Gastrocnemius medialis (tissue), 4 donors: ENCODE results near the gene CERCAM. TPM values are rescaled to one million over a fixed set of nuclear protein-coding genes. Genes with fewer than 3 reads are reported as not detected.
A peak's percentile ranks its signal among the peaks of the same experiment; 100 is the strongest.
"Not testable (repeated sequence)": the region's sequence is repeated elsewhere in the genome, so short reads cannot be mapped to it uniquely, and the experiment has no call there.

Experiments
- ATAC-seq, 2 donors: fragments of 150-250 bp; one replicate each; pipeline ENCODE4 v1.9.1; 2016
- DNase-seq, 2 donors: peaks; one replicate each; pipeline ENCODE4 v3.0.0-alpha.2; 2019
- H3K27ac ChIP-seq, 4 donors: fragments of 200-600 bp; sonication (generic); 1 replicate in 1 of 4; 2 replicates in 3 of 4; pipeline ENCODE4 v1.5.1; 2016 to 2018; ENCODE audit warnings: mild to moderate bottlenecking in 2 of 4, moderate library complexity in 1 of 4
- H3K27me3 ChIP-seq, 3 donors: fragments of 200-600 bp; sonication (generic) in 2 of 3; 1 replicate in 1 of 3; 2 replicates in 2 of 3; pipeline versions ENCODE4 v1.5.1 to v1.6.0; 2016 to 2019; ENCODE audit warnings: mild to moderate bottlenecking in 1 of 3, moderate library complexity in 1 of 3
- H3K36me3 ChIP-seq, 2 donors: fragments of 200-600 bp; sonication (generic) in 1 of 2; one replicate each; pipeline ENCODE4 v1.5.1; 2017 to 2018
- H3K4me1 ChIP-seq, 2 donors: fragments of 200-600 bp; sonication (generic) in 1 of 2; one replicate each; pipeline ENCODE4 v1.5.1; 2016 to 2017; ENCODE audit warnings: mild to moderate bottlenecking in 2 of 2
- H3K4me3 ChIP-seq, 4 donors: fragments of 200-600 bp; sonication (generic) in 3 of 4; 1 replicate in 1 of 4; 2 replicates in 3 of 4; pipeline ENCODE4 v1.5.1; 2016 to 2019; ENCODE audit warnings: mild to moderate bottlenecking in 2 of 4
- H3K9me3 ChIP-seq, 3 donors: fragments of 200-600 bp; sonication (generic) in 2 of 3; 1 replicate in 1 of 3; 2 replicates in 2 of 3; pipeline ENCODE4 v1.5.1; 2016 to 2019
- CTCF ChIP-seq, 5 experiments: fragments of 450-650 bp in 3 of 5; fragments of 200-600 bp in 2 of 5; sonication (generic) in 2 of 5; IDR thresholded peaks in 4 of 5; conservative IDR thresholded peaks in 1 of 5; 1 replicate in 4 of 5; 2 replicates in 1 of 5; pipeline ENCODE4 v1.5.1; 2016 to 2019; ENCODE audit warnings: antibody characterized with exemption in 5 of 5, mild to moderate bottlenecking in 3 of 5, moderate library complexity in 3 of 5
- POLR2A ChIP-seq, 2 donors: fragments of 450-650 bp; IDR thresholded peaks; one replicate each; pipeline ENCODE4 v1.6.1; 2017; ENCODE audit warnings: antibody characterized with exemption in 2 of 2, mild to moderate bottlenecking in 2 of 2, moderate library complexity in 2 of 2
- in situ Hi-C, 4 donors: fragments of 200-750 bp; cut with MboI; loops; one replicate each; pipeline versions ENCODE4 v1.15.0 to v1.8.0; 2017; ENCODE audit warnings: low sequenced_read_pairs in 4 of 4
- intact Hi-C: fragments of 100-400 bp; cut with DNase I; formaldehyde crosslinking; loops from one replicate; pipeline ENCODE4 v1.15.1; 2023; ENCODE audit warnings: low total_unique reads
- total RNA-seq, 4 donors: library from RNA; depleted of rRNA; stranded (reverse); fragments of >200 nt; gene quantifications; one replicate each; pipeline versions ENCODE4 v1.1.0 to v1.2.3, GENCODE V29; 2016

Gene CERCAM
- total RNA-seq, 4 donors from 2014 or later: 1.1 to 6.1 (median 2.3) TPM

DNA sequence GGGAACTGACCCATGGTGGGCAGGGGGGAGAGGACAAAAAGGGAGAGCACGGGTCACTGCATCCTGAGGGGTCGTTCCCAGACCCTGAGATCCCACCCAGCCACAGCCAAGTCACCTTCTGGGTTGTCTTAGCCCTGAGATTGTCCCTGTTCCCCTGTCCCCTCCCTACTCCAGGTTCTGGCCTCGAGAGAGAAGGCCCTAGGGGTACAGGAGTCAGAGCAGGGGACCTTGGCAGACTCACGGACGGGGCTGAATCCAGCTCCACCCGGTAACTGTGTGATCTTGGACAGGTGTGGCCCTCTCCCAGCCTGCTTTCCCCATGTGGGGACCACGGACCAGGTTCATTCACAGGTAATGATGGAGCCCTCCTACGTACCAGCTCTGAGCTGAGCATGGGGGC, 11.2 kb upstream of the CERCAM start:
- ATAC-seq (no peak), DNase-seq (no peak)
- no peaks in the 10 kb centered on the region for H3K4me1 ChIP-seq
- no peaks in the 10 kb centered on the region for H3K36me3 ChIP-seq
- H3K9me3 ChIP-seq: no peaks in the 10 kb centered on the region
- no peak overlapping the region for H3K27ac ChIP-seq
- in situ Hi-C loops: no loop called here
- H3K4me3 ChIP-seq: no peak overlapping the region
- intact Hi-C loops: no loop called here
- TF ChIP-seq CTCF (IDR thresholded peaks at IDR 0.05 in 4 of 5, conservative IDR thresholded peaks at IDR 0.05 in 1 of 5): no peak
- no peak for TF ChIP-seq POLR2A (IDR thresholded peaks at IDR 0.05)
- H3K27me3 ChIP-seq: peaks cover 3 to 20% (median 13%) of the 10 kb centered on the region in 3 donors

DNA sequence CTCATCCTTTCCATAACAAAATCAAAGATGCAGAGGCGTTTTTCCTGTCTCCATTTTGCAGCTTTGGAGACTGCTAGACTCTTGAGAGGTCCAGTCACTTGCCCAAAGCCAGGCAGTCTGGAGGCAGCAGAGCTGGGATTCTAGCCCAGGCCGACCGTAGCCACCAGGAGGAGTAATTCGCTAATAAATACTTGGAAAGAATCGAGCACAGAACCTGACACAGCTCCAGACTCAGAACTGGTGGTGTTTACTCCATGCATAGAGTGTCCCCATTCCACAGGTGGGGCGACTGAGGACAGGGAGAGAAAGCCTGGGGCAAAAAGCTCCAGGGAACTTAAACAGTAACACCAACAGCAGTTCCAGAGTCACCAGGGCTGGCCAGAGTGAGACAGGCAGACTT, 10.7 kb upstream of the CERCAM start:
- no peak for DNase-seq
- TF ChIP-seq CTCF (IDR thresholded peaks at IDR 0.05 in 4 of 5, conservative IDR thresholded peaks at IDR 0.05 in 1 of 5): no peak
- TF ChIP-seq POLR2A (IDR thresholded peaks at IDR 0.05): no peak
- no peaks in the 10 kb centered on the region for H3K9me3 ChIP-seq
- no peaks in the 10 kb centered on the region for H3K36me3 ChIP-seq
- in situ Hi-C loops (loop anchor here in 2 of 4 donors (5.0 to 10.0 kb wide), 3 partner anchors 45 to 115 kb away; no protein-coding TSS in a partner anchor), intact Hi-C loops (no loop called here)
- H3K27ac ChIP-seq: no peak overlapping the region
- no peaks in the 10 kb centered on the region for H3K4me1 ChIP-seq
- peak in 1 of 2 donors; percentile 18 for ATAC-seq
- H3K27me3 ChIP-seq: peaks cover 8 to 20% (median 17%) of the 10 kb centered on the region in 3 donors
- H3K4me3 ChIP-seq: no peak overlapping the region

DNA sequence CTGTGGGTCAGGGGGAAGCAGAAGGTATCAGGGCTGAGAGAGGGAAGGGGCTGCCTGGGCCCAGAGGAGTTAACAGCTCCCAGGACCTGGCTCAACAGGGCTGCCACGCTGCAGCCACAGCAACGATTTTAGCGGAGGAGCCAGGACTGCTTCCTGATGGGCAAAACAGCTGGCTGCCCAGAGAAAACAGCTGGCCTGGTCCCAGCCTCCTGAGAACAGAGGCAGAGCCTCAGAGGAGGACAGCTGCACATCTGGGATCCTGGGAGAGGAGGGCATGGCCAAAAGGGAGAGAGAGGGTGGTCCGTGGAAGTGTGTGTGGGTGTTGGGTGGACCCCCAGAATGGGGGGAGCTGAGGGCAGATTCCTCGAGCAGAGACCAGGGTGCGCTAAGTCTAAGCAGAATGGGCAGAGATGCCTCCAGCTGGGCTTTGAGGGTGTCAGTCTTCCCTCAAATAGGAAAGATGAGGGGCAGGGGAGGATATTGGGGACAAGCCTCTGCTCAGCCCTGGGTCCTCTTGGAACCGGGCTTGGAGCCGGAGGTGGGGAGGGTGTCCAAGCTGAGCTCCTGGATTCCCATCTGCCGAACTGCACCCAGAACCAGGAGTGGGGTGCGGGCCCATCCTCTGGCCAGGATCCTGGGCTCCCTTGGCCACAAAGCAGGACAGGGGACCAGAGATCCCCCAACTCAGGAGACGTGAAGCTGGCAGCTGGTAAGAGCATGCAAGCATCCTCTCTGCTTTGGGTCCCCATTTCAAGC, 9.1 kb upstream of the CERCAM start:
- intact Hi-C loops (loop anchor here (1.0 kb wide), 1 partner anchor 49 kb away; no protein-coding TSS in a partner anchor), in situ Hi-C loops (loop anchor here in 2 of 4 donors (5.0 to 10.0 kb wide), 3 partner anchors 47 to 117 kb away; no protein-coding TSS in a partner anchor)
- H3K4me3 ChIP-seq: no peak overlapping the region
- no peaks in the 10 kb centered on the region for H3K4me1 ChIP-seq
- no peak for DNase-seq
- TF ChIP-seq CTCF (IDR thresholded peaks at IDR 0.05 in 4 of 5, conservative IDR thresholded peaks at IDR 0.05 in 1 of 5): no peak
- no peak for TF ChIP-seq POLR2A (IDR thresholded peaks at IDR 0.05)
- no peak for ATAC-seq
- peaks cover 13 to 27% (median 25%) of the 10 kb centered on the region in 3 donors for H3K27me3 ChIP-seq
- no peaks in the 10 kb centered on the region for H3K36me3 ChIP-seq
- no peak overlapping the region for H3K27ac ChIP-seq
- no peaks in the 10 kb centered on the region for H3K9me3 ChIP-seq

DNA sequence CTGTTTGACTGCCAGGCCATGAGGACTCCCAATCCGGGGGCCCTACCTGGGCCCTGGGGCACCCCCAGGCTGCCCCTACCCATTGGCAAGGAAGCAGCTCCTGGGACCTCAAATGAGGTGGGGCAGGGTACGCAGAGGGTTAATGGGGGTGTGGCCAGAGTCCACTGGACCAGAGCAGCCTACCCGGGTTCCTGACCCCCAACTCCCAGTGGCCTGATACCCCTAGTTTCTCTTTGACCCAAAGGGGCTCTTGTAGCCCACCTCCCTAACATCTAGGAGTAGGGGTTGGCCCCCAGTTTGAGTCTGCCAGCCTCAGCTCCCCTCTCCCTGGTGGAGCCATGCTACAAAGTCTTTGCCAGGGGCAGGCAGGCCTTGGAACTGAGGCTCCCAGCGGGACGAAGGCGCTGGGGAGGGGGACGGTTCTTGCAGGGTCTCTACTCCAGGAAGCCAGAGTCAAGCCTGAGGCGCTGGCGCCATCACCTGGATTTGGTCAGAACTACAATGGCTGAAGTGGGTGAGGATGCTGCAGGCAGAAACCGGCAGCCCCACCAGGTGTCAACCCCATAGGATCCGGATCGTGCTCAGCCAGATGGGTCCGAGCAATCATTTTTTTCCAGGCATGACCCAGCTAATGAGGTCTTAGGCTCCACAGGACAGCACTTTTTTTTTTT, 8.4 kb upstream of the CERCAM start:
- TF ChIP-seq CTCF (IDR thresholded peaks at IDR 0.05 in 4 of 5, conservative IDR thresholded peaks at IDR 0.05 in 1 of 5) (peak; percentile 29 to 65 (median 57)), POLR2A (IDR thresholded peaks at IDR 0.05) (no peak)
- no peak overlapping the region for H3K4me3 ChIP-seq
- DNase-seq: no peak
- H3K27me3 ChIP-seq: peaks cover 13 to 30% (median 27%) of the 10 kb centered on the region in 3 donors
- H3K4me1 ChIP-seq: no peaks in the 10 kb centered on the region
- H3K27ac ChIP-seq: no peak overlapping the region
- H3K9me3 ChIP-seq: no peaks in the 10 kb centered on the region
- peak in 1 of 2 donors; percentile 19 for ATAC-seq
- in situ Hi-C loops: loop anchor here in 2 of 4 donors (5.0 to 10.0 kb wide), 3 partner anchors 47 to 117 kb away; no protein-coding TSS in a partner anchor
- no peaks in the 10 kb centered on the region for H3K36me3 ChIP-seq
- intact Hi-C loops: loop anchor here (1.0 kb wide), 1 partner anchor 50 kb away; no protein-coding TSS in a partner anchor

DNA sequence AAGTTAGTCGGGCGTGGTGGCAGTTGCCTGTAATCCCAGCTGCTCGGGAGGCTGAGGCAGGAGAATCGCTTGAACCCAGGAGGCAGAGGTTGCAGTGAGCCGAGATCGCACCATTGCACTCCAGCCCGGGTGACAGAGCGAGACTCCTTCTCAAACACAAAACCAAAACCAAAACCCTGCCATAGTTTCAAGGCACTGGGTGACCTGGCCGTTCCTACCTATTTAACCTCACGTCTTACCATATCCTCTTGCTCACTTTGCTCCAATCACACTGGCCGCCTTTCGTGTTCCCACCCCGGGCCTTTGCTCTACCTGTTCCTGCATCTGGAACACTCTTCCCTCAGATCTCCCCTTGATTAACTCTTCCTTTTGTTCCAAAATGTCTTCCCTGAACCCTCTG, 6.9 kb upstream of the CERCAM start:
- H3K4me3 ChIP-seq, H3K9me3 ChIP-seq, H3K36me3 ChIP-seq, intact Hi-C loops, H3K27ac ChIP-seq, H3K4me1 ChIP-seq, ATAC-seq, DNase-seq: not testable (repeated sequence)
- H3K27me3 ChIP-seq: peaks cover 13 to 23% (median 20%) of the 10 kb centered on the region in 3 donors
- in situ Hi-C loops: loop anchor here in 2 of 4 donors (5.0 to 10.0 kb wide), 3 partner anchors 49 to 119 kb away; no protein-coding TSS in a partner anchor
